IMR-90 (cell line): ENCODE results near the gene ZBED4. TPM values are rescaled to one million over a fixed set of nuclear protein-coding genes. Genes with fewer than 3 reads are reported as not detected.

Experiments used
- ATAC-seq: fragments of 200-7000 bp; cut with Tn5 transposase; 2 replicates; pipeline ENCODE4 v1.9.1; 2020; ENCODE audit warnings: low read depth, mild to moderate bottlenecking, moderate library complexity
- BruUV-seq: library from RNA; stranded (reverse); fragments of 400-500 nt; replicated peaks from 2 replicates; lab custom pipeline; 2021; lab: Mats Ljungman, UMichigan
- CTCF ChIA-PET: fragments of 300-600 bp; formaldehyde crosslinking; extraction: SDS; loops from one replicate; lab custom pipeline; 2021; ENCODE audit warnings: antibody characterized with exemption; lab: Yijun Ruan, JAX
- POLR2A ChIA-PET: fragments of 300-600 bp; sonication (Branson Sonifier 250); formaldehyde crosslinking; loops from one replicate; lab custom pipeline; 2022; ENCODE audit warnings: antibody characterized with exemption; ENCODE audit not compliant: unreplicated experiment; lab: Charles Lee
- DNase-seq: peaks from one replicate; pipeline ENCODE4 v3.0.0; 2013
- H2AFZ ChIP-seq: replicated peaks from 2 replicates; pipeline ENCODE3; 2013; ENCODE audit warnings: low read length, mild to moderate bottlenecking; ENCODE audit not compliant: poor library complexity
- H2AK5ac ChIP-seq: 2 replicates; pipeline ENCODE4 v1.6.1; 2013; ENCODE audit warnings: low read depth, low read length, inconsistent platforms
- H2AK9ac ChIP-seq: replicated peaks from 2 replicates; pipeline ENCODE3; 2013; ENCODE audit warnings: mild to moderate bottlenecking, low read depth, low read length, moderate library complexity; ENCODE audit not compliant: poor library complexity
- H2BK120ac ChIP-seq: 2 replicates; pipeline ENCODE4 v1.6.1; 2013; ENCODE audit warnings: low read depth, low read length, inconsistent platforms
- H2BK15ac ChIP-seq: 3 replicates; pipeline ENCODE4 v1.6.1; 2013; ENCODE audit warnings: low read depth, low read length, inconsistent platforms
- H2BK20ac ChIP-seq: 2 replicates; pipeline ENCODE4 v1.6.1; 2013; ENCODE audit warnings: low read depth, mild to moderate bottlenecking, inconsistent platforms, low read length, moderate library complexity
- H2BK5ac ChIP-seq: 2 replicates; pipeline ENCODE4 v1.6.1; 2013; ENCODE audit warnings: mild to moderate bottlenecking, low read depth, low read length, inconsistent platforms; ENCODE audit not compliant: poor library complexity, severe bottlenecking
- H3K14ac ChIP-seq: replicated peaks from 2 replicates; pipeline ENCODE4 v1.6.1; 2013; ENCODE audit warnings: low read depth, low read length, inconsistent platforms
- H3K18ac ChIP-seq: 2 replicates; pipeline ENCODE4 v1.6.1; 2013; ENCODE audit warnings: low read depth, low read length, control low read depth
- H3K23ac ChIP-seq: 2 replicates; pipeline ENCODE4 v1.6.1; 2013; ENCODE audit warnings: low read depth, low read length, inconsistent platforms
- H3K27ac ChIP-seq: 2 replicates; pipeline ENCODE4 v1.5.1; 2013; ENCODE audit warnings: mild to moderate bottlenecking, control low read depth, low read length; ENCODE audit not compliant: insufficient read depth
- H3K27me3 ChIP-seq: 2 replicates; pipeline ENCODE4 v1.6.1; 2013; ENCODE audit warnings: low read length; ENCODE audit not compliant: control insufficient read depth, insufficient read depth
- H3K36me3 ChIP-seq: 2 replicates; pipeline ENCODE4 v1.6.1; 2013; ENCODE audit warnings: low read length, mixed read lengths; ENCODE audit not compliant: control insufficient read depth, insufficient read depth
- H3K4ac ChIP-seq: 2 replicates; pipeline ENCODE4 v1.6.1; 2013; ENCODE audit warnings: low read depth, low read length, inconsistent platforms
- H3K4me1 ChIP-seq: 2 replicates; pipeline ENCODE4 v1.6.1; 2013; ENCODE audit warnings: low read length, mixed read lengths; ENCODE audit not compliant: control insufficient read depth, insufficient read depth
- H3K4me2 ChIP-seq: 2 replicates; pipeline ENCODE4 v1.6.1; 2013; ENCODE audit warnings: low read depth, mild to moderate bottlenecking, control low read depth, low read length, moderate library complexity
- H3K4me3 ChIP-seq: 2 replicates; pipeline ENCODE4 v1.5.1; 2013; ENCODE audit warnings: low read depth, mild to moderate bottlenecking, control low read depth, low read length, moderate library complexity; ENCODE audit not compliant: insufficient read depth
- H3K56ac ChIP-seq: 2 replicates; pipeline ENCODE4 v1.6.1; 2013; ENCODE audit warnings: low read length, inconsistent platforms; ENCODE audit not compliant: insufficient read depth; ENCODE audit errors: extremely low read depth
- H3K79me1 ChIP-seq, 2 experiments: 2 replicates each; pipeline ENCODE4 v1.6.1; 2013; ENCODE audit warnings: low read length in 2 of 2, inconsistent platforms in 1 of 2, low read depth in 1 of 2
- H3K9ac ChIP-seq: 2 replicates; pipeline ENCODE4 v1.6.1; 2013; ENCODE audit warnings: low read depth, low read length, control low read depth
- H3K9me1 ChIP-seq: 2 replicates; pipeline ENCODE4 v1.6.1; 2013; ENCODE audit warnings: low read length, inconsistent platforms; ENCODE audit not compliant: insufficient read depth
- H3K9me3 ChIP-seq: 2 replicates; pipeline ENCODE4 v1.6.1; 2013; ENCODE audit warnings: low read length; ENCODE audit not compliant: control insufficient read depth, insufficient read depth
- H4K20me1 ChIP-seq: 2 replicates; pipeline ENCODE4 v1.6.1; 2013; ENCODE audit warnings: low read length, inconsistent platforms; ENCODE audit not compliant: insufficient read depth
- H4K5ac ChIP-seq: 2 replicates; pipeline ENCODE4 v1.6.1; 2013; ENCODE audit warnings: mild to moderate bottlenecking, low read depth, low read length, control low read depth
- H4K8ac ChIP-seq, 2 experiments: 2 replicates each; pipeline ENCODE4 v1.6.1; 2013; ENCODE audit warnings: low read depth in 2 of 2, low read length in 2 of 2, control low read depth in 1 of 2, inconsistent platforms in 1 of 2
- H4K91ac ChIP-seq: 2 replicates; pipeline ENCODE4 v1.6.1; 2013; ENCODE audit warnings: low read depth, low read length, inconsistent platforms; ENCODE audit not compliant: insufficient read depth
- BHLHE40 ChIP-seq: fragments of 150-350 bp; IDR thresholded peaks from 2 replicates; pipeline ENCODE4 v1.6.1; 2016; ENCODE audit warnings: mild to moderate bottlenecking, low read depth, low read length
- CEBPB ChIP-seq: IDR thresholded peaks from 2 replicates; pipeline ENCODE4 v1.6.1; 2012; ENCODE audit warnings: low read depth, low read length, improper control_type of control experiment
- CHD1 ChIP-seq: IDR thresholded peaks from 2 replicates; pipeline ENCODE4 v1.6.1; 2012; ENCODE audit warnings: low read depth, low read length, improper control_type of control experiment
- ELK1 ChIP-seq: fragments of 150-350 bp; IDR thresholded peaks from 2 replicates; pipeline ENCODE4 v1.6.1; 2016; ENCODE audit warnings: low read depth, mild to moderate bottlenecking, low read length, moderate library complexity, borderline replicate concordance
- FOS ChIP-seq: fragments of 150-350 bp; IDR thresholded peaks from 2 replicates; pipeline ENCODE4 v1.6.1; 2016; ENCODE audit warnings: low read depth, low read length
- MAFK ChIP-seq: IDR thresholded peaks from 2 replicates; pipeline ENCODE4 v1.6.1; 2012; ENCODE audit warnings: low read depth, low read length, improper control_type of control experiment
- MAZ ChIP-seq: IDR thresholded peaks from 2 replicates; pipeline ENCODE4 v1.6.1; 2012; ENCODE audit warnings: low read depth, mild to moderate bottlenecking, low read length, improper control_type of control experiment, moderate library complexity, borderline replicate concordance
- MXI1 ChIP-seq: IDR thresholded peaks from 2 replicates; pipeline ENCODE4 v1.6.1; 2012; ENCODE audit warnings: low read depth, mild to moderate bottlenecking, low read length, moderate library complexity, borderline replicate concordance
- NFE2L2 ChIP-seq: fragments of 150-350 bp; IDR thresholded peaks from 2 replicates; pipeline ENCODE4 v1.6.1; 2016; ENCODE audit warnings: low read depth, mild to moderate bottlenecking, low read length
- POLR2A ChIP-seq: IDR thresholded peaks from 2 replicates; pipeline ENCODE4 v1.6.1; 2012; ENCODE audit warnings: mild to moderate bottlenecking, low read depth, low read length
- RAD21 ChIP-seq: IDR thresholded peaks from 2 replicates; pipeline ENCODE4 v1.6.1; 2012; ENCODE audit warnings: low read length, improper control_type of control experiment
- RCOR1 ChIP-seq: IDR thresholded peaks from 2 replicates; pipeline ENCODE4 v1.6.1; 2012; ENCODE audit warnings: mild to moderate bottlenecking, low read length, improper control_type of control experiment; ENCODE audit not compliant: insufficient replicate concordance
- RFX5 ChIP-seq: IDR thresholded peaks from 2 replicates; pipeline ENCODE4 v1.8.0; 2012; ENCODE audit warnings: low read depth, mild to moderate bottlenecking, low read length, moderate library complexity
- SMC3 ChIP-seq: fragments of 150-350 bp; IDR thresholded peaks from 2 replicates; pipeline ENCODE4 v1.6.1; 2016; ENCODE audit warnings: low read depth, mild to moderate bottlenecking, antibody characterized with exemption, low read length, moderate library complexity
- USF2 ChIP-seq: fragments of 150-350 bp; IDR thresholded peaks from 2 replicates; pipeline ENCODE4 v1.6.1; 2017; ENCODE audit warnings: mild to moderate bottlenecking, antibody characterized with exemption, low read length, low read depth
- WGBS, 2 experiments: methylation state at CpG; one replicate each; pipeline versions ENCODE4 v1.1.5 to v1.1.7; 2013; ENCODE audit warnings: missing lambda C conversion rate in 2 of 2; ENCODE audit not compliant: insufficient read length in 1 of 2; ENCODE audit errors: extremely low coverage in 2 of 2; 5-methylcytosine and 5-hydroxymethylcytosine counted together
- dilution Hi-C: fragments of 300-500 bp; cut with HindIII; formaldehyde crosslinking; loops from one replicate; pipeline ENCODE4 v1.14.3; 2018; ENCODE audit warnings: low sequenced_read_pairs; ENCODE audit not compliant: unreplicated experiment
- in situ Hi-C: fragments of 300-500 bp; cut with MboI; formaldehyde crosslinking; loops from 3 replicates; pipeline ENCODE4 v1.14.3; 2019; ENCODE audit warnings: low sequenced_read_pairs, inconsistent platforms, mixed read lengths
- intact Hi-C: fragments of 100-400 bp; cut with micrococcal nuclease; formaldehyde crosslinking; loops from 2 replicates; pipeline ENCODE4 v1.10.0; 2022
- polyA plus RNA-seq, 3 experiments: library from polyadenylated mRNA; depleted of rRNA; stranded (reverse); fragments of >200 nt; gene quantifications; 2 replicates each; pipeline ENCODE4 v1.2.3, GENCODE V29; 2012; ENCODE audit warnings: low replicate concordance in 1 of 3
- total RNA-seq: library from RNA; depleted of rRNA; stranded (reverse); fragments of >200 nt; gene quantifications from 2 replicates; pipeline ENCODE4 v1.2.3, GENCODE V29; 2012

The ZBED4 gene
- total and polyA plus RNA-seq, 2 of the 4 experiments (the other 2 are of a cell fraction), result 9.3 to 10.5 TPM

- no peak for ATAC-seq
- no TSS peak for BruUV-seq
- TF ChIP-seq POLR2A (no peak), CHD1 (no peak), RAD21 (no peak), RFX5 (no peak), FOS (no peak), MXI1 (no peak), SMC3 (no peak), BHLHE40 (no peak), MAFK (no peak), ELK1 (no peak), USF2 (no peak), NFE2L2 (no peak), RCOR1 (no peak), CEBPB (no peak), MAZ (no peak)
Measured at GRCh38 chr22:49921508-49922278, 68.0 kb downstream of the ZBED4 start.

More at GRCh38 chr22:49921508-49922278, 68.0 kb downstream of the ZBED4 start:
- H3K36me3 ChIP-seq, result peaks cover 23% of the 10 kb centered on the region
- dilution Hi-C loops (no loop called here), in situ Hi-C loops (loop anchor here (25.0 kb wide), 1 partner anchor 109 kb away; no protein-coding TSS in a partner anchor), intact Hi-C loops (no loop called here)
- H3K9ac ChIP-seq, result no peak overlapping the region
- H3K27me3 ChIP-seq, result no peaks in the 10 kb centered on the region
- H3K4me3 ChIP-seq, result no peak overlapping the region
- DNase-seq, result no peak
- H3K14ac ChIP-seq, result no peak overlapping the region
- no peak overlapping the region for H3K23ac ChIP-seq
- WGBS, 2 experiments, result 90% methylated on average over 26 of the region's 35 CpGs; no CpG with 5 or more reads in 1 of the 2 experiments
- no peak overlapping the region for H3K56ac ChIP-seq
- peaks cover 26 to 36% of the 10 kb centered on the region in 2 experiments for H3K79me1 ChIP-seq
- no peak overlapping the region for H2BK15ac ChIP-seq
- no peaks in the 10 kb centered on the region for H3K9me3 ChIP-seq
- H3K9me1 ChIP-seq, result peaks cover 4% of the 10 kb centered on the region; the same call in 1 of the 2 replicates
- no peak overlapping the region for H3K27ac ChIP-seq
- H2BK5ac ChIP-seq, result no peak overlapping the region
- H2BK120ac ChIP-seq, result no peak overlapping the region
- peaks cover 18% of the 10 kb centered on the region for H3K4me1 ChIP-seq
- H4K20me1 ChIP-seq, result no peaks in the 10 kb centered on the region; the same call in 1 of the 2 replicates
- ChIA-PET CTCF (no interaction called here), POLR2A (interaction anchor here (0.6 kb wide), 1 partner anchor 138 kb away, joined by 6 read pairs; no protein-coding TSS in a partner anchor)
- H2AK9ac ChIP-seq, result no peak overlapping the region
- no peak overlapping the region for H4K91ac ChIP-seq
- no peak overlapping the region for H4K5ac ChIP-seq
- H2AK5ac ChIP-seq, result no peak overlapping the region
- no peak overlapping the region for H3K4me2 ChIP-seq
- no peak overlapping the region for H2BK20ac ChIP-seq
- H4K8ac ChIP-seq, result no peak overlapping the region
- H3K18ac ChIP-seq, result no peak overlapping the region
- H2AFZ ChIP-seq, result no peak overlapping the region
- no peak overlapping the region for H3K4ac ChIP-seq
